A673 (cell line): ENCODE measurements around the gene CRIP3. TPM values are rescaled to one million over a fixed set of nuclear protein-coding genes. Genes with fewer than 3 reads are reported as not detected.

Source experiments
- BruUV-seq: library from RNA; stranded (reverse); fragments of 400-500 nt; replicated peaks from 2 replicates; lab custom pipeline; 2021; lab: Mats Ljungman, UMichigan
- CTCF ChIA-PET: fragments of 300-600 bp; sonication (Branson Sonifier 250); formaldehyde crosslinking; loops from one replicate; lab custom pipeline; 2022; ENCODE audit warnings: antibody characterized with exemption; lab: Charles Lee
- POLR2A ChIA-PET: fragments of 300-600 bp; sonication (Branson Sonifier 250); formaldehyde crosslinking; loops from one replicate; lab custom pipeline; 2022; ENCODE audit warnings: antibody characterized with exemption; ENCODE audit not compliant: low non-redundant PET; lab: Charles Lee
- DNase-seq: peaks from one replicate; pipeline ENCODE4 v3.0.0-alpha.2; 2015; ENCODE audit warnings: low spot score
- H3K27ac ChIP-seq: fragments of 200-600 bp; sonication (generic); 2 replicates; pipeline ENCODE4 v1.5.1; 2016; ENCODE audit warnings: mixed run types, low read depth, mild to moderate bottlenecking, mixed read lengths, antibody characterized with exemption, low read length; ENCODE audit not compliant: poor library complexity, severe bottlenecking
- H3K27me3 ChIP-seq: fragments of 200-600 bp; sonication (generic); replicated peaks from 2 replicates; pipeline ENCODE4 v1.6.1; 2017; ENCODE audit warnings: mixed run types, low read depth, mild to moderate bottlenecking, mixed read lengths, antibody characterized with exemption, low read length; ENCODE audit not compliant: insufficient read depth, poor library complexity
- H3K36me3 ChIP-seq: fragments of 200-600 bp; sonication (generic); 2 replicates; pipeline ENCODE4 v1.6.1; 2016; ENCODE audit warnings: mixed run types, mild to moderate bottlenecking, mixed read lengths, antibody characterized with exemption, low read length; ENCODE audit not compliant: insufficient read depth, poor library complexity, severe bottlenecking
- H3K4me1 ChIP-seq: fragments of 200-600 bp; sonication (generic); 2 replicates; pipeline ENCODE4 v1.6.1; 2017; ENCODE audit warnings: mixed run types, mild to moderate bottlenecking, mixed read lengths, antibody characterized with exemption, low read length; ENCODE audit not compliant: insufficient read depth, poor library complexity, severe bottlenecking
- H3K4me3 ChIP-seq: fragments of 200-600 bp; sonication (generic); 2 replicates; pipeline ENCODE4 v1.5.1; 2016; ENCODE audit warnings: low read depth, mixed run types, mild to moderate bottlenecking, mixed read lengths, low read length; ENCODE audit not compliant: poor library complexity, severe bottlenecking
- H3K9me3 ChIP-seq: fragments of 200-600 bp; sonication (generic); 2 replicates; pipeline ENCODE4 v1.6.1; 2016; ENCODE audit warnings: mixed run types, low read depth, mild to moderate bottlenecking, mixed read lengths, antibody characterized with exemption, low read length; ENCODE audit not compliant: poor library complexity, severe bottlenecking
- CTCF ChIP-seq: fragments of 300-800, 200-600 bp; sonication (generic); conservative IDR thresholded peaks from 2 replicates; pipeline ENCODE4 v1.5.1; 2017; ENCODE audit warnings: low read depth, mild to moderate bottlenecking, antibody characterized with exemption, low read length, moderate library complexity, mixed read lengths
- EZH2 ChIP-seq: fragments of 200-600 bp; sonication (generic); IDR thresholded peaks from 2 replicates; pipeline ENCODE4 v1.6.1; 2017; ENCODE audit warnings: borderline replicate concordance, low read depth, mild to moderate bottlenecking, mixed read lengths, antibody characterized with exemption, low read length; ENCODE audit not compliant: poor library complexity, severe bottlenecking
- intact Hi-C: fragments of 100-400 bp; cut with micrococcal nuclease; formaldehyde crosslinking; loops from one replicate; pipeline ENCODE4 v1.10.0; 2022; ENCODE audit not compliant: unreplicated experiment
- total RNA-seq: library from RNA; stranded (reverse); gene quantifications from 2 replicates; pipeline ENCODE4 v1.2.3, GENCODE V29; 2021

Gene CRIP3
- total RNA-seq, 1 experiment from 2014 or later, result 2.4 TPM

GRCh38 chr6:43294536-43294935 is 14.1 kb downstream of the CRIP3 start:
- CTCF ChIA-PET, result no interaction called here
- POLR2A ChIA-PET, result no interaction called here
- BruUV-seq, result no TSS peak

GRCh38 chr6:43293698-43294097 is 14.9 kb downstream of the CRIP3 start:
- Histone ChIP-seq H3K27me3 (no peaks in the 10 kb centered on the region), H3K9me3 (no peaks in the 10 kb centered on the region), H3K4me3 (no peak overlapping the region), H3K27ac (no peak overlapping the region), H3K4me1 (no peaks in the 10 kb centered on the region), H3K36me3 (no peaks in the 10 kb centered on the region)
- BruUV-seq, result no TSS peak
- TF ChIP-seq CTCF, result no peak
- TF ChIP-seq EZH2, result no peak
- DNase-seq, result no peak
- ChIA-PET POLR2A (no interaction called here), CTCF (no interaction called here)
- intact Hi-C loops, result no loop called here

More at GRCh38 chr6:43294536-43294935, 14.1 kb downstream of the CRIP3 start:
- no peaks in the 10 kb centered on the region for H3K36me3 ChIP-seq
- H3K4me3 ChIP-seq, result no peak overlapping the region
- no peak for TF ChIP-seq EZH2
- TF ChIP-seq CTCF, result no peak
- H3K9me3 ChIP-seq, result no peaks in the 10 kb centered on the region
- intact Hi-C loops, result no loop called here
- no peak overlapping the region for H3K27ac ChIP-seq
- H3K27me3 ChIP-seq, result no peaks in the 10 kb centered on the region
- H3K4me1 ChIP-seq, result no peaks in the 10 kb centered on the region
- DNase-seq, result no peak

- H3K36me3 ChIP-seq, result no peaks in the 10 kb centered on the region
- TF ChIP-seq CTCF, result no peak
- TF ChIP-seq EZH2, result no peak
- ChIA-PET CTCF (no interaction called here), POLR2A (no interaction called here)
- no peak overlapping the region for H3K4me3 ChIP-seq
- no peaks in the 10 kb centered on the region for H3K9me3 ChIP-seq
- H3K27ac ChIP-seq, result no peak overlapping the region
- no peaks in the 10 kb centered on the region for H3K27me3 ChIP-seq
- no peaks in the 10 kb centered on the region for H3K4me1 ChIP-seq
- BruUV-seq, result no TSS peak
- intact Hi-C loops, result no loop called here
- DNase-seq, result no peak
Observed at GRCh38 chr6:43292763-43293318, 15.8 kb downstream of the CRIP3 start.
